NCI-H510A (cell line): ENCODE data around the gene IFI27.
"Not testable (repeated sequence)": the region's sequence is repeated elsewhere in the genome, so short reads cannot be mapped to it uniquely, and the experiment has no call there.

Source experiments
- DNase-seq: peaks from one replicate; lab custom pipeline; 2025; lab: John Stamatoyannopoulos, UW

IFI27 gene

GRCh38 chr14:94110552-94111181 lies at the start of gene IFI27:
Gene IFI27, plus strand, starts transcription at chr14:94110736.
- no peak for DNase-seq

GRCh38 chr14:94062344-94062940 lies 48.1 kb upstream of the IFI27 start:
- DNase-seq = no peak

- peak; percentile 32 for DNase-seq
These were observed 44.4 kb upstream of the IFI27 start for GRCh38 chr14:94066089-94066676.

- DNase-seq = not testable (repeated sequence)
These were observed 38.5 kb upstream of the IFI27 start for GRCh38 chr14:94072076-94072475.

- no peak for DNase-seq
These were observed 36.0 kb upstream of the IFI27 start for GRCh38 chr14:94074534-94074933.

GRCh38 chr14:94075008-94075407 lies 35.5 kb upstream of the IFI27 start:
- no peak for DNase-seq

- no peak for DNase-seq
These were observed 33.3 kb upstream of the IFI27 start for GRCh38 chr14:94077111-94077821.

GRCh38 chr14:94077823-94078222 lies 32.7 kb upstream of the IFI27 start:
- no peak for DNase-seq

GRCh38 chr14:94079891-94080620 lies 30.5 kb upstream of the IFI27 start:
- no peak for DNase-seq

- peak; percentile 84 for DNase-seq
These were observed 29.7 kb upstream of the IFI27 start, which contains the start of the genes DDX24 and IFI27L1 for GRCh38 chr14:94080621-94081385. Gene DDX24, minus strand, starts transcription at chr14:94081202. Its CDS starts 1,460 bp downstream, at chr14:94079742. Gene IFI27L1, plus strand, starts transcription at chr14:94081310. Its CDS starts 15,628 bp downstream, at chr14:94096938.

- DNase-seq = no peak
These were observed 29.1 kb upstream of the IFI27 start for GRCh38 chr14:94081386-94081820.

GRCh38 chr14:94087891-94088290 lies 22.6 kb upstream of the IFI27 start:
- DNase-seq = no peak

GRCh38 chr14:94088516-94088915 lies 22.0 kb upstream of the IFI27 start:
- DNase-seq = no peak

GRCh38 chr14:94089479-94089878 lies 21.1 kb upstream of the IFI27 start:
- no peak for DNase-seq

GRCh38 chr14:94093418-94093817 lies 17.1 kb upstream of the IFI27 start:
- no peak for DNase-seq

GRCh38 chr14:94097091-94097490 lies 13.4 kb upstream of the IFI27 start:
- DNase-seq = no peak

- DNase-seq = no peak
These were observed 12.1 kb upstream of the IFI27 start for GRCh38 chr14:94098326-94098992.

GRCh38 chr14:94099006-94099405 lies 11.5 kb upstream of the IFI27 start:
- DNase-seq = no peak

GRCh38 chr14:94100847-94101246 lies 9.7 kb upstream of the IFI27 start:
- no peak for DNase-seq

GRCh38 chr14:94101748-94102147 lies 8.8 kb upstream of the IFI27 start:
- no peak for DNase-seq
